GM23248 (cell line): Measurements from ENCODE around the gene PPP2R5B.

Source experiments
- EZH2 ChIP-seq: fragments of 200-600 bp; sonication (generic); IDR thresholded peaks from 2 replicates; pipeline ENCODE4 v1.6.1; 2018; ENCODE audit warnings: antibody characterized with exemption, mild to moderate bottlenecking; ENCODE audit not compliant: insufficient read depth, poor library complexity, severe bottlenecking
- EZH2phosphoT487 ChIP-seq: fragments of 200-600 bp; sonication (generic); IDR thresholded peaks from 2 replicates; pipeline ENCODE4 v1.6.1; 2018; ENCODE audit warnings: antibody characterized with exemption, moderate library complexity, mild to moderate bottlenecking, low read depth; ENCODE audit not compliant: insufficient read depth

- no peak for TF ChIP-seq EZH2phosphoT487
- TF ChIP-seq EZH2: no peak
Observed at GRCh38 chr11:64887234-64887756, 37.2 kb upstream of the PPP2R5B start.
